ENCODE data around the gene RIMS3. TPM values are rescaled to one million over a fixed set of nuclear protein-coding genes. Genes with fewer than 3 reads are reported as not detected.

Gene RIMS3
- total RNA-seq, 6 donors from 2014 or later: 2.7 to 9.9 (median 3.5) TPM

- no peaks in the 10 kb centered on the region for H3K27me3 ChIP-seq
- no peak overlapping the region for H3K27ac ChIP-seq
- whole genome bisulfite sequencing, 2 donors: 82 to 87% methylated on average over 5 of the region's 5 CpGs
- TF ChIP-seq EP300 (IDR thresholded peaks at IDR 0.05) (no peak), POLR2A (IDR thresholded peaks at IDR 0.05) (no peak), POLR2AphosphoS5 (IDR thresholded peaks at IDR 0.05) (no peak), CTCF (IDR thresholded peaks at IDR 0.05) (no peak)
- DNase-seq (no peak), ATAC-seq (ENCODE audit: low FRiP score in 2 of 2) (no peak)
- peaks cover 6 to 9% (median 9%) of the 10 kb centered on the region in 4 donors for H3K4me1 ChIP-seq
- H3K9me3 ChIP-seq: no peaks in the 10 kb centered on the region
- H3K4me3 ChIP-seq: no peak overlapping the region
- H3K36me3 ChIP-seq: no peaks in the 10 kb centered on the region
Measured at GRCh38 chr1:40652468-40652867, 13.0 kb downstream of the RIMS3 start.

GRCh38 chr1:40651138-40651857, 14.2 kb downstream of the RIMS3 start:
- no peak for TF ChIP-seq POLR2A (IDR thresholded peaks at IDR 0.05)
- TF ChIP-seq POLR2AphosphoS5 (IDR thresholded peaks at IDR 0.05): no peak
- no peak for TF ChIP-seq CTCF (IDR thresholded peaks at IDR 0.05)
- no peak for TF ChIP-seq EP300 (IDR thresholded peaks at IDR 0.05)
- H3K27ac ChIP-seq: no peak overlapping the region
- WGBS, 2 donors: 75% methylated on average over 17 of the region's 17 CpGs
- no peak for DNase-seq
- H3K9me3 ChIP-seq: no peaks in the 10 kb centered on the region
- H3K27me3 ChIP-seq: no peaks in the 10 kb centered on the region
- H3K4me3 ChIP-seq: no peak overlapping the region
- H3K36me3 ChIP-seq: no peaks in the 10 kb centered on the region
- ATAC-seq (ENCODE audit: low FRiP score in 2 of 2): no peak
- H3K4me1 ChIP-seq: peaks cover 6 to 9% (median 9%) of the 10 kb centered on the region in 4 donors

GRCh38 chr1:40650075-40650474, 15.4 kb downstream of the RIMS3 start:
- DNase-seq (no peak), ATAC-seq (ENCODE audit: low FRiP score in 2 of 2) (no peak)
- Histone ChIP-seq H3K27ac (peak overlapping the region in 3 of 4 donors; percentile 35 to 72 (median 70)), H3K27me3 (no peaks in the 10 kb centered on the region), H3K9me3 (no peaks in the 10 kb centered on the region), H3K4me1 (peaks cover 6 to 9% (median 9%) of the 10 kb centered on the region in 4 donors), H3K36me3 (no peaks in the 10 kb centered on the region), H3K4me3 (no peak overlapping the region)
- TF ChIP-seq POLR2AphosphoS5 (IDR thresholded peaks at IDR 0.05) (no peak), CTCF (IDR thresholded peaks at IDR 0.05) (peak in 4 of 6 experiments; percentile 23 to 44 (median 36))
- 44 to 80% methylated on average over 1 to 4 of the region's 4 CpGs for WGBS, 2 donors

GRCh38 chr1:40649592-40649930, 15.9 kb downstream of the RIMS3 start:
- Histone ChIP-seq H3K4me3 (no peak overlapping the region), H3K27me3 (no peaks in the 10 kb centered on the region), H3K4me1 (peaks cover 6 to 9% (median 9%) of the 10 kb centered on the region in 4 donors), H3K36me3 (no peaks in the 10 kb centered on the region), H3K27ac (peak overlapping the region in 3 of 4 donors; percentile 35 to 72 (median 70)), H3K9me3 (no peaks in the 10 kb centered on the region)
- TF ChIP-seq POLR2AphosphoS5 (IDR thresholded peaks at IDR 0.05) (no peak), EP300 (IDR thresholded peaks at IDR 0.05) (no peak), POLR2A (IDR thresholded peaks at IDR 0.05) (no peak), CTCF (IDR thresholded peaks at IDR 0.05) (no peak)
- WGBS, 2 donors: 83 to 88% methylated on average over 5 of the region's 5 CpGs
- no peak for ATAC-seq (ENCODE audit: low FRiP score in 2 of 2)
- DNase-seq: no peak
